ENCODE measurements around the gene INKA2.

INKA2 gene

GRCh38 chr1:111704240-111704639, 35.0 kb downstream of the INKA2 start:
- no peak for DNase-seq (ENCODE audit: low read depth)

- no peak for DNase-seq (ENCODE audit: low read depth)
These were observed 36.6 kb downstream of the INKA2 start for GRCh38 chr1:111702504-111703050.

- DNase-seq (ENCODE audit: low read depth): no peak
These were observed 39.9 kb downstream of the INKA2 start for GRCh38 chr1:111699268-111699667.

GRCh38 chr1:111696330-111696729, 42.9 kb downstream of the INKA2 start:
- no peak for DNase-seq (ENCODE audit: low read depth)

GRCh38 chr1:111695801-111696200, 43.4 kb downstream of the INKA2 start:
- no peak for DNase-seq (ENCODE audit: low read depth)

GRCh38 chr1:111691886-111692285, 47.3 kb downstream of the INKA2 start:
- DNase-seq (ENCODE audit: low read depth): no peak

GRCh38 chr1:111690306-111690617, 48.9 kb downstream of the INKA2 start:
- no peak for DNase-seq (ENCODE audit: low read depth)
